Stimulated activated CD8-positive, alpha-beta memory T cell treated with anti-CD3 and anti-CD28 coated beads, Interleukin-7, amount 100 ng/mL, for 1 hour (primary cell): ENCODE measurements around the gene AGRN.
"Not testable (repeated sequence)": the region's sequence is repeated elsewhere in the genome, so short reads cannot be mapped to it uniquely, and the experiment has no call there.

Source experiments
- DNase-seq, 2 donors: peaks; one replicate each; pipeline ENCODE4 v3.0.0-alpha.2; 2020; ENCODE audit warnings: low read depth in 2 of 2

The AGRN gene

DNA sequence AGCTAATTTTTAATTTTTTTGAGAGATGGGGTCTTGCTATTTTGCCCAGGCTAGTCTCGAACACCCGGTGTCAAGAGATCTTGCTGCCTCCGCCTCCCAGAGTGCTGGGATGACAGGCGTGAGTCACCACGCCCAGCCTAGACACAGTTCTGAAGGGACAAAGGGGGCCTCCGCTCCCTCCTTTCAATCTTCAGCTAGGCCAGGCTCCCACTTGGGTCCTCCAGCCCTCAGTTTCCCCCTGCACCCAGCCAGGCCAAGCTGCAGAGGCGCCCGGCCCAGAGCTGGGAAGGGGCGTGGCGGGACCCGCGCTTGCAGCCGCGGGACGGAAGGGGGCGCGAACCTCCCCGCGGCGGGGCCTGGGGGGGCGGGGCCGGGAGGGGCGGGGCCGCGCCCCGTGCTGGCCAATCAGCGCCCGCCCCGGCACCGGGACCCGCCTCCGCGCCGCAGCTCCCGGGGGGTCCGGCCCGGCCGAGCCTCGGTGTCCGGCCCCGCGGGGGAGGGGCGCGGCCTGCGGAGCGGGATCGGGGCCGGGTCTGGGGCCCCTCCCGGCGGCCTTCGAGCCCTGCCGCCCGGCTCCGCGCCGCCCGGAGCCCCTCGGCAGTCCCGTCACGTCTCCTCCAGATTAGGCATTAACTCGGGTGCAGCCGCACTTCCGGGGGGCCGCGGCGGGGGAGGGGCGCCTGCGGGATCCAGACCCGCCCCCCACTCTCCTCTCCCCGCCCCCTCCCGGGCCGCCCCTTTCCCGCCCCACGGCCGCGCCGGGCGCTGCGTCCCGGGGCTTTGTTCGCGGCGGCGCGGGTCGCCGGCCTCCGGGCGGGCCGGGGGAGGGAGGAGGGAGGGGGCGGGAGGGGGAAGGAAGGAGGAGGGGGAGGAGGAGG is 559 bp upstream of the AGRN start:
- peak; percentile 62 to 63 for DNase-seq

DNA sequence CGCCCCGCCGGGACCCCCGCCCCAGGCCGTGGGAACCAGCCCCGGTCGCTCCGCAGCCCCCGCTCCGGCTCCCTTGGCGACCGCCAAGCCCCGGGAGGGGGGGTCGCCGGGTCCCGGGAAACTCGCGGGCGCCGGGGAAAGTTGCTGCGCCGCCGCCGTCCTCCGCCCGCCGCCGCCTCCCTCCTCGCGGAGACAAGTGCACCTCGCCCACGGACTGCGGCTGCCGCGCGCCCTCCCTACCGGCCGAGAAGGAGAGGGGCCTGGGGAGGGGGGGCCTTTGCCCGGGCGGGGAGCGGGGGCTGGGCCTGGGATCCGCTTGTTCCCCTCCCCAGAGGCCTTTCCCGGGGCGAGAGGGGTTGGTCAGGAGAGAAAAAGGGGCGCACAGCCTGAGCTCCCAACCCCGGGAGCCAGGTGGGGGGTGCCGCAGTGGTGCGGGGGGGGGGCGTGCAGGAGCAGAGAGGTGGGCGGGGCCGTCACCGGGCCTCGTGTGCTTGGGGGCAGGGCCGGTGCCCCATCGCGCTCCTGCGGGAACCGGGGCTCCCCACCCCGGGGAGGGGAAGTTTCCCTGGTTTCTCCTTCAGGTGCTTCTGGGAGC is 592 bp downstream of the AGRN start:
- no peak for DNase-seq

DNA sequence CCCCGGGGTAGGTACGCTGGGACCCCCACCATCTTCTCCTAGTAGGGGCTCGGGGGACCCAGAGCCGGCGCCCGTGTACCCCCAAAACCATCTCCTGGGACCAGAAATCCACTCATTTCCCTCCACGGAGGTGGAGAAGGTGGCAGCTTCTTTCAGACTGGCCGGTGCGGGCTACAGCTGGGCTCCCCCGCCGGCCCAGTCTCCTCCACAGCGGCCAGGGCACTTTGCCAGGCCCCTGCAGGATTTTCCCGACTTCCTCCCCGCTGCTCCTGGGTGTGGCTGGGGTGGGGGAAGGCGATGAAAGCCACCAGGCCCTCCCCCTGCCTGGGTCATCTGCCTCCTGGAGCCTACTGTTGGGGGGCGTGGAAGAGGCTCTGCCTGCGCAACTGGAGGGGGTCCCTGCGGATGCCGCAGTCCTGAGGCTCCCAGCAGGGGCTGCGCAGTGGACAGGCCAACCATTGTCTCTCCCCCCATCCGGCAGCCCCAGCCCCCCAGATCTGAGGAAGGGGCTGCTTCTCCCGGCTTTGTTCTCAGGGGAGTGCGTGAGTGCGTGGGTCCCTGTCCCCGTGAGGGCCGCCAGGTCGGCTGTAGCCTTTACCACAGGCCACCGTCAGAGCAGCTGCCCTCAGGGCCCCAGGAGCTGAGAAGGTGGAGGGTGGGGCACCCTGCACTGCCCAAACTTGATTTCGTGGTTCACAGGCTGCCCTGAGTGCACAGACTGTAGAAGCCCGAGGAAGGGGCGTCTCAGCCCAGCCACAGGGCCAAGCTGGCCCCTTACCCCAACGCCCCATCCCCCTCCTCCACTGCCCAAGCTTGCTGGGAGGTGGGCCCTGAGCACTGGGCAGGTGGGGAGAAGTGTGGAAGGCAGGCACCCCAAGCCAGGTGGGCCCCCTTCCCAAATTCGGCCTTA is 1.3 kb downstream of the AGRN start:
- DNase-seq, result no peak

DNA sequence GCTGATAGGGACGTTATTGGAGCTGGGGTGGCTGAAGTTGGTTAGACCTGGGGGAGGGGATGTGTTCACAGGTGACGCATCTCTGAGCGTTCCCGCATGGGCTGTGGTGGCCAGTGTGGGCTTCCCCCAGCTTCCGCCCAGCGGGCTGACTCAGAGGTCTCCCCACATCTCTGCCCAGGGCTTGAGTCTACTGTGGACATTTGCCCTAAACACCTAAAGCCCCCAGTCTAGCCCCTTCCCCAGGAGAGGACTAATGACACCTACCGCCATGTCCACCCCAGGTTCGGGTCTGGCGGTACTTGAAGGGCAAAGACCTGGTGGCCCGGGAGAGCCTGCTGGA is 2.0 kb downstream of the AGRN start:
- no peak for DNase-seq

DNA sequence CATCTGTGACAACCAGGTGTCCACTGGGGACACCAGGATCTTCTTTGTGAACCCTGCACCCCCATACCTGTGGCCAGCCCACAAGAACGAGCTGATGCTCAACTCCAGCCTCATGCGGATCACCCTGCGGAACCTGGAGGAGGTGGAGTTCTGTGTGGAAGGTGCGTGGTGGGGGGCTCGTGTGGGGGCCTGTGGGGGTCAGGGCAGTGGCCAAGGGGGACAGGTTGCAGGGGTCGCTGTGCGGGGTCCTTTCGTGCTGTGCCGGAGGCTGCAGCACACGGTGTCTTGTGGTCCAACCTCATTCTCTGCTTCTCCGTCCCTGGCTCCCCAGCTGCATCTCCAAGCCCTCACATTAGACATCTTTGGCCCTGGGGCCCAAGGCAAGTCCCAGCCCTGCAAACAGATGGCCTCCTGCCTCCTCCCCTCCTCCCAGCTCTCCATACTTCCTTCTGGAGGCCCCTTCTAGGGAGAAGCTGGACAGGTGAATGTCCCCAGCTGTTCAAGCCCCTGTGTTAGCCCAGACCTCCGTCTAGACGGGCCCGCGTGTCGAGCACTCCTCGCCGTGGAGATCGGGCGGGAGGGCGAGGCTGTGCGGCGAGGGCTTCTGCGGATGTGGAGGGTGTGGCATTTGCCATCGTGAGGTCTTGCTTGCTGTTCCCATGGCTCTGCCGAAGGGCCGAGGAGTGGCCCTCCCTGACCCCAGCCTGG is 2.5 kb downstream of the AGRN start:
- DNase-seq, result no peak

DNA sequence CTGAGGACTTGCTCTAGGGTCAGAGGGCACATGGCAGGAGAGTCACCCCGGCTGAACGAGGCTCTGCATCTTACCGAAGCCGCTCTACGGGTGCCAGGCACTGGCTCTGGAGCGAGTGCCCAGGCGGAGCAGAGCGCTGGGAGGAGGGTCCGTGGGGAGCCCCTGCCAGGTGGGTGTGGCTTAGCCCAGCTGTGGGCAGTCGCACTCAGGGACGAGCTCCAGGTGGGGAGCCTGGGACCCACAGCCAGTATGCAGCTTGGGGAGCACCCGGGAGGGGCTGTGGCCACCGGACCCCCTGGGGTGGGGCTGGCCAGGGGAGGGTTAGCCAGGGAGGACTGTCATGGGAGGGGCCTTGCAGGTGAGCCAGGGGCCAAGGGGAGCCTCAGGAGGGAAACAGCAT is 3.8 kb downstream of the AGRN start:
- no peak for DNase-seq

DNA sequence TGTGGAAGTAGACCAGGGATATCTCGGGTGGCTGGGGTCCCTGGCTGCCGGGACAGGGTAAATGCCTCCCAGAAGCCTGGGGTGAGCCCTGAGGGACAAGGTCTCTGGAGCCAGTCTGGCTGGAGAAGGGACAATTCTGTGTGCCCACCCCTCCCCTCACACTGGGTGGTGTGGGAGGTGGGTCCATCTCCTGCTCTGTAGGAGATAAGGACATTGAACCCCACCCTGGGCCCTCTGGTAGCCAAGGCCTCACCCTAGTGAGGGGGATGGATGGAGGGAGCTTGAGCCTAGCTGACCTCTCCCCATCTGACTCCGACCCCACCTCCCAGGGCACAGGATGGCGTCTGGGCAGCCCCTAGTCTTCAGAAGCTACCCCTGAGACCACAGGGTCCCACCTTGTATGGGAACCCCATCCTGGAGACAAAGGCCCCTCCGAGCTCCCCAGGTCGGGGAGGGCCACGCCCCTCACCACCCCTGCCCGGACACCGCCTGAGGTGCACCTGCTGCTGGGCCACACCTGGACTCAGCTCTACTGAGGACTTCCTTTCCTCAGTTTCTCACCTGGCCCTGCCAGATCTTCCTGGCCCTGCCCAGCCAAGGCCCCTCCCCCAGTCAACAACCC is 4.3 kb downstream of the AGRN start:
- no peak for DNase-seq

DNA sequence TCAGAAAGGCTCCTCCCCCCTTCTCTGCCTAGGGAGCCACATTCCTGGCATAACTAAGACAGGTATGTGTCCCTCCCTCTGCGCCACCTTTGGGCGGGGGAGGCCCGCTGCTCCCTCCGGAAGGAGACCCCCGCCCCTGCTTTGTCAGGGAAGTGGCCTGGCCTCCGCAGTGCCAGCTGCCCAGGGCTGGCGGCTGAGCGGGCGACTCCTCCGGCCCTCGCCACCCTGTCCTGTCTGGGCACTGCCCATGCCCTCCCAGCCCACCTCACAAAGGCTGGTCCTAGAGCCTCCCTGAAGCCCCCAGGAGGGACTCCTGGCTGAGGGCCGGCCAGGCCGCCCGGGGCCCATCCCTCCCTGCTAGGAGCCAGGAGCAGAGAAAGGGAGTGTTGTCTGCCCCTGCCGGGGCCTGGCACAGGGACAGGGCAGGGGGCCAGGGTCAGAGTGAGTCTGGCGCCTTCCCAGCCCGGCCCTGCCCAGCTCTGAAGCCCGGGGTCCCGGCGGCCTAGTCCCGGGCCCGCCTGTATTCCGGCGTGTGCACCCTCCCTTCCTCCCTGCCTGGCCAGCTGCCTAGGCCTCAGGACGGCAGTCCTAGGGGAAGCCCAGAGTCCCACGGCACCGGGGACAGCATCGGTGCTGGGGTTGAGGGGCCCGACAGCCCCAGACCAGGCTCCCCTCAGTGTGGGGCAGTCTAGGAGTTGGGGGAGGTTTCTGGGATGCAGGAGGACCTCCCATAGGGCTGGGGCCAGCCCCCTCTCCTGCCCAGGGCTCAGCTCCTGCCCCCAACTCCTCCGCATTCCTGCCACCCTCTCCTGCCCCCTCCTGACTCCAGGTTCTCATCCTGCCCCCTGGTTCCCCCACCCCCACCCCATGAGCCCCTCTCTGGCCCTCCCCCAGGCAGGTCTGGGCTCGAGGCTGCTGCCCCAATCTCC is 5.1 kb downstream of the AGRN start:
- DNase-seq, result no peak

DNA sequence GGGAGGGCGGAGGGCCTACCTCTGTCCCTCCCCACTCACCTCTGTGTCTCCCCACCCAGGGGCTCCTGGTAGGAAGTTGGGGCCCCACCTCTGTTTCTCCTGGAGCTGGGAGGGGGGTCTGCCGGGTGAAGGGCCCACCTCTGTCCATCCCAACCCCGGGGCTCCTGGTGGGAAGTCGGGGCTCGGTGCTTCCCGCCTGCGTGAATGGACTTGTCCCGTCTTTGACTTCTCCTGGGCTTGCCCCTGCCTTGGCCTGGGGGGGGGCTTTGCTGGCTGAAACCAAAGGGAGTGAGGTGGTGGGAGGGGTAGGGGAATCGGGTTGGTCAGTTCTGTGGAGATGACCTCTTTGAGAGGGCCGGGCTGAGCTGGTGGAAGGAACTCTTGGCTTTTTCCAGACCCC is 5.8 kb downstream of the AGRN start:
- DNase-seq, result no peak

DNA sequence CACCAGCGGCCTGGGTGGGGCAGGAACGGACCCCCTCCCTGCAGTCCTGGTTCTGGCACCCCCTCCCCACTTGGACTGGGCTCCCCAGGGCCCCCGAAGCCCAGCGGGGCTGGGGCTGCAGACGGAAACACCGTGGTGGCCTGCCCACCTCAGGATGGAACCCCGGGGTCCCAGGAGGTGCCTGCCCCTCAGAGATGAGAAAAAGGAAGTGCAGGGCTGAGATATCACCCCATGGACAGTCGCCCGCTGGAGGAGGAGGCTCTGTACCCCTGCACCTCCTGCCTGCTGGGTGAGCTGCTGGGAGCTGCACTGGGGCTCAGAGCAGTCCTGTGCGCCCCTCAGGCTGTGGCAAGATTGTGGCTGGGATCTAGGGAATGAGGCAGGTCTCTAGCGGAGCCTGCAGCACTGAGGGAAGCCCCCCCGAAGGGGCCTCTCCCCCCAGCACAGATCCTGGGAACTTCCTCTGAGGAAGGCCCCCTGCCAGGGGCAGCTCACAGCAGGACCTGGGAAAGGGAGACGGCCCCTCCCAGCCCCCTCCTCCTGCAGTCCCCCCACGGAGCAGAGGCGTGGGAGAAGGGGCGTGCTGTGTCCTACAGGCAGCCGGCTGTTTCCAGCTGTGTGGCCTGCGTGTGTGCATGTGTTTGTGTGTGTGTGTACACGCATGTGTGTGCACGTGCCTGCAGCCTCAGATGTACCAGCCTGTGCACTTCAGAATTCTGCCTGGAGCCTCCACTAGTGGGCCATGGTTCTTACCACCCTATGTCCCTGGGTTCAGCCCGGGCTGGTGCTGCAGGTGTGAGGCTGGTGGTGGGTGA is 6.9 kb downstream of the AGRN start:
- DNase-seq, result no peak

DNA sequence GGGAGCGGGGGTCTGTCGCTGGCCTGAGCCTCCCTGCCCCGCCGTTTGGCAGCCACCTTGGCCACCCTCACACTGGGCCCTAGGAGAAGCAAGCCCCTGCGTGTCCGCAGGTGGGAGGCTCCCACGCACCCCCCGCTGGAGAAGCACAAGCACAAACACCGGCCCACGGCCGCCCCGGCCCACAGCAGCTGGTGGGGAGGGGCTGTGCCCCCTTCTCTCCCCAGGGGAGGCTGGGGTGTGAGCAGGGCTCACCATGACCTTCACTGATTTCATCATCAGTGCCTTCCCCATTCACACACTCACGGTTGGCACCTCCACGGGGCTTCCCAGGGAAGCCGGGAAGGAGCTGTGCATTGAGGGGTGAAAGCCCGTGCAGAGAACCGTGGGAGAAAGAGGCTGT is 7.9 kb downstream of the AGRN start:
- DNase-seq, result no peak

DNA sequence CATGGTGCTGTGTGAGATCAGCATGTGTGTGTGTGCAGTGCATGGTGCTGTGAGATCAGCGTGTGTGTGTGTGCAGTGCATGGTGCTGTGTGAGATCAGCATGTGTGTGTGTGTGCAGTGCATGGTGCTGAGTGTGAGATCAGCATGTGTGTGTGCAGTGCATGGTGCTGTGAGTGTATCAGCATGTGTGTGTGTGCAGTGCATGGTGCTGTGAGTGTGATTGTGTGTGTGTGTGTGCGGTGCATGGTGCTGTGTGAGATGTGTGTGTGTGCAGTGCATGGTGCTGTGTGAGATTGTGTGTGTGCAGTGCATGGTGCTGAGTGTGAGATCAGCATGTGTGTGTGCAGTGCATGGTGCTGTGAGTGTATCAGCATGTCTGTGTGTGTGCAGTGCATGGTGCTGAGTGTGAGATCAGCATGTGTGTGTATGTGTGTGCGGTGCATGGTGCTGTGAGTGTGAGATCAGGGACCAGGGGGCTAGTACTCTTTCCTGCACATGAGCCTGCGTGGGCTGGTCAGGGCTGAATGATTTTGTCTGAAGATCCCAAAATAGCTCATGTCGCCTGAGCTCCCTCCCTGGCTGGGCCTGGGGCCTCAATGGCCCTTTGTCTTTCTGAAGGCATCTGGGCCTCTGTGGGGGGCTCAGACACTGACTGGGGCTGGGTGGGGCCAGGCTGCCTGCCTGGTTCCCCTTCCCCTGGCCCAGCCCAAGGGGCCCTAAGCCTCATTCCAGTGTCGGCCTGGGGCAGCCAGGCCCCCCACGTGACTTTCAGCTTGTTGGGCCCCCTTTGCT is 11.1 kb downstream of the AGRN start:
- DNase-seq, result not testable (repeated sequence)

DNA sequence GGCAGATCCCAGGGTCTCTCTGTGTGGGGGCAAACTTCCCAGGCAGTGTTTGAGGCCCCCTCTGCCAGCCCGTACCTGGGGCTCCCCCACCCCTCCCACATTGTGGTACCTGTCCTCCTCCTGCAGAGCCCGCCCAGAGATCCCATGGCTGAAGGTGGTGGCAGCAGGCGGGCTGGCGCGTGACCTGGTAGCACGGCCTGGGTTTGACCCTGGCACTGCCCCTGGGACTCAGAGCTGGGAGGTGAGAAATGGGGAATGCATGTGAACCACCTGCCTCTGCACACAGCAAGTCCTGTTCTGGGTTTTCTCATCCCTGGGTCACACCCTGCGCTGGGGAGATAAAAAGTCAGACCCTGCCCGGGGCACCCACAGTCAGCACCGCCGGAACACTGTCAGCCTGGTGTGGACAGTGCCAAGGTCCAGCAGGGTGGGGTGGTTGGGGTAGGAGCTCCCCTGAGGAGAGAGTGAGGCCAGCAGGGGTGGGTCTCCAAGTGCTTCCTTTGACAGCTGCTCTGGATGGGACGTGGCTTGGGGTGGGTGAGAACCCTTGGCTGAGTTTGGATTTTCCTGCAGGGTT is 11.8 kb downstream of the AGRN start:
- DNase-seq, result no peak

DNA sequence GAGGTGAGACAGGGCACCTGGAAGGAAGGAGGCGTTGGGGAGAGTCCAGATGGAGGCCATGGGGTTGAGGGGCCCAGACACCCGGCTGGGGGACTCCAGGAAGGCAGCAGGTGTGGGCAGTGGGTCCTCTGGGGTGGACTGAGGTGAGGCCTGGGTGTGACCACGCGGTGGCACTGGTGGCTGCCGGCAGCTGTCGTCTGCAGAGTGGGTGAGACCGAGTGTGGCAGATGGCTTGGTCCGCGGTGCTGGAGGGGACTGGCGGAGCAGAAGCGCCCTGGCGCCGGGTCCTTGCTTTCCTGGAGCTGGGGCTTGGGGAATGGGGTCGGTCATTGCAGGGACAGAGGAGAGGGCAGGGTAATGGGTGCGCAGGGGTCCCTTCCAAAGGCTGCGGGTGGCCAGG is 12.5 kb downstream of the AGRN start:
- no peak for DNase-seq

DNA sequence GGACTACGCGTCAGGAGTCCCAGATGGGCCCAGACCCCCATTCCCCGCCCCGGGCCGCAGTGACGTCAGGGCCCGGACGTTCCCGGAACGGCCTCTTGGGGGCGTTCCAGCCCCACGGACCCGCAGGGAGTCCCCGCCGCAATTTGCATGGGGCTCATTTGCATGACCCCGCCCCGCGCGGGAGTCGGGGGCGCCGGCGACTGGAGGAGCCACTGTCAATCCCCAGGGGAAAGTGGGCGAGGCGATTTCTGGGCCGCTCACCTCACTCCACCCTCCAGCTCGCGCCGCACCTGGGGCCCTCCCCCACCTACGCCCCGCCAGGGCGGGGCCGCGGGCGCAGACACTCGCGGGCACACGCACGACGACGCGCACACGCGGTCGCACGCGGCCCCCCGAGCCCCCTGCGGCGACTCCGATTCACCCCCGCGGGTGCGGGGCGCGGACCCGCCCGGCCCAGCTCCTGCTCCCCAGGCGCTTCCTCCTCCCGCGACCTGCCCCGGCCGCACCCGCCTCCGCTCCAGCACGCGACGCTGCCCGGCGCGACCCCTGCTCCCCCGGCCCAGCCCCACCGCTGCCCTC is 13.2 kb downstream of the AGRN start:
- peak; percentile 61 to 67 for DNase-seq

DNA sequence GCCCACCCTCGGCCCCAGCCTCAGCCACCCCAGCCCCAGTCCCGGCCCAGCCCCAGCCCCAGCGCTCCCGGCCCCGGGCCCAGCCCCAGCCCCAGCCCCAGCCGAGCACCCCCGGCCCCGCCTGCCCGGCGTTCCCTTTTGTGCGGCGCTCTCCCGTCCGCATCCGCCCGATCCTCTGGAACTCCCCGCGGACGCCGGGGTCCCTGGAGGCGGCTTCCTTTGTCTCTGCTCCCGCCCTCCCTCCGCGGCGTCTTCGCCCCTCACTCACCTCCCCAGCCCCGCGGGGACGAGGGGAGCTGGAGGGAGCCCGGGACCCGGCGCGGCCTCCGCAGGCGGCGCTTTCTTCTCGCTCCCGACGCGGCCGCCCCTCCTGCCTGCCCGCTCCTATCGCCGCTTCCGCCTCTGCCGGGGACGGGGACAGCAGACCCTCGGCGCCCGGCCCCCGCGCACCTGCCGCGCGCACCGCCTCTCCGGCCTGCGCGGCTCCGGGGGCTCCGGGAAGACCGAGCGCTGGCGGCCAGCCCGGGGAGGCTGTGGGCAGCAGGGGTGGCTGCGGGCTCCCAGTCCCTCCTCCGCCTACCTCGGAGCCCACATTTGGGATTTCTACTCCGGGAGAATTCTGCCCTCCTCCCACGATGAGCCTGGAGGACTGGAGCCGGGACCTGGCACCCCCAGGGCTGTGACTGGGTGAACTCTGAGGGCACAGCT is 14.0 kb downstream of the AGRN start:
- no peak for DNase-seq

DNA sequence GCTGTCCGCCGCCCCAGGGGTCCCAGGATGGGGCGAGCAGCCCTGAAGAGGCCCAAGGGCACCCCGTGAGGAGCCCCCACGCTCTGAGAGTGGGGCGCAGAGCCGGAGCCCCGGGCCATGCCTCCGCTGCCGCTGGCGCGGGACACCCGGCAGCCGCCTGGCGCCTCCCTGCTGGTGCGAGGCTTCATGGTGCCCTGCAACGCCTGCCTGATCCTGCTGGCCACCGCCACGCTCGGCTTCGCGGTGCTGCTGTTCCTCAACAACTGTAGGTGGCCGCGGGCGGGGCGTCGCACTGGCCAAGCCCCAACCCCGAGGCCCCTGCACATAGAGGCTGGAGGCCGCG is 14.5 kb downstream of the AGRN start:
- no peak for DNase-seq
